Hematopoietic multipotent progenitor cell (in vitro differentiated cells): ENCODE results near the gene MEGF10. TPM values are rescaled to one million over a fixed set of nuclear protein-coding genes. Genes with fewer than 3 reads are reported as not detected.
"Not testable (repeated sequence)": the region's sequence is repeated elsewhere in the genome, so short reads cannot be mapped to it uniquely, and the experiment has no call there.

Source experiments
- DNase-seq, 3 donors: peaks; one replicate each; pipeline ENCODE4 v3.0.0-alpha.2; 2011 to 2015; ENCODE audit warnings: low read depth in 2 of 3, low spot score in 2 of 3
- total RNA-seq: library from RNA; depleted of rRNA; stranded (reverse); fragments of >200 nt; gene quantifications from one replicate; pipeline ENCODE4 v1.2.3, GENCODE V29; 2012

Gene MEGF10
- total RNA-seq, result 0.27 TPM

DNA sequence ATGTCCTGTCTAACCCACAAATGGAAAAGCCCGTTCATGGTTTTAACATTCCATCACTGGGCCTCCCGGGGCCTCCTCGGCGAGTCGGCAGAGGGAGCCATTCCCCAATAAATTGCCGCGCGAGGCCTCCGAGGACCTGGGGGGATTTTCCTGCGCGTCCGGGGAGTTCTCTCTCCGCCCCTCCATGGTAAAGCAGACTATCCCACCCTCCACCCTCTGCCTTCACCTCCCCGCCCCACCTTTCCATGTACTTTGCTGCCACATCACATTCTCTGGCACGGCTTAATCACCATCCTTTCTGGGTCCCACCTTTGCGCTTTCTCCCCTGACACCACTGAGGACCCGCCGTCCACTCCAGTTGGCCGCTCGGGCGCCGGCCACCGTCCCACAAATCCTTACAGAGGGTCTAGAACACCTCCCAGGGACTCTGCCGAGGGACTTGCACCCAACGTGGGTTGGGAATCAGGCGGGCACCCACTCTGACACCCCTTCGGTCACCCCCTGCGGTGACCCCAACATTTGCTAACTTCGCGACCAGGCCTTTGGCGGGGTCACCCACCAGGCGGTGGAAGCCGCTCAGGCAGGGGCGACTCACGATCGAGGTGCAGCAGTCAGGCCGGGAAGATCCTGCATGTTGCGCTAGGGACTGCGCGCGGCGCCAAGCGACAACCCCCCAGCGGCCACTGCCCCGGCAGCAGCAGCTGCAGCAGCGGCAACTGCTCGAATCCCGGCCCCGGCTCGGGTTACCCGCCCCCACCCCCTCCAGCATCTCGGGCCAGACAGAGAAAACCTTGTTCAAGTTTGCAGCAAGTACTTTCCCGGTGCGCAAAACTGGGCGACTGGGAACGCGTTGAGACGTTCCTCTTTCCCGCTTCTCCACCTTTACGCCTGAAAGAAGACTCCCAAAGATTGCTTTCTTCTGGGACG, at the start of gene MEGF10:
TSS of gene MEGF10 (plus strand) at position 778 of the 927 bp plus-strand sequence. CDS start 40,513 bp downstream, outside the sequence.
- peak in 2 of 3 donors; percentile 29 to 56 for DNase-seq

DNA sequence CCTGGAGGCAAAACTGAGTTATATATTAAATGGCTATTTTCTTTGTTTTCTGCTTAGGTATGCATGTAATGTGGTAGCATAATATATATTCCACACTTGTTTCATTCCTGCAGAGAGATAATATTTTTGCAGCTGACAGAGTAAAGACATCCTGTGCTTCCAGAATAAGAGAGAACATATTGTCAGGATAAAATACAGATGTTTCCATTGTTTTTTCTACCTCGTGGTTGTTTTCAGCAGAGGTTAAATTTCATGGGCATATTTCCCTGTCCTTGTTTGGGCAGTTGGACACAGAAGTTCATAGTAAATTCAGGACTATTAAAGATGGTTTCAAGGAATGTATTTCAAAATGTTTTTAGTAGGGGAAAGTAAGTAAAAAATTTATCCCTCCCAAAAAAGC, 47.6 kb upstream of the MEGF10 start:
- no peak for DNase-seq

DNA sequence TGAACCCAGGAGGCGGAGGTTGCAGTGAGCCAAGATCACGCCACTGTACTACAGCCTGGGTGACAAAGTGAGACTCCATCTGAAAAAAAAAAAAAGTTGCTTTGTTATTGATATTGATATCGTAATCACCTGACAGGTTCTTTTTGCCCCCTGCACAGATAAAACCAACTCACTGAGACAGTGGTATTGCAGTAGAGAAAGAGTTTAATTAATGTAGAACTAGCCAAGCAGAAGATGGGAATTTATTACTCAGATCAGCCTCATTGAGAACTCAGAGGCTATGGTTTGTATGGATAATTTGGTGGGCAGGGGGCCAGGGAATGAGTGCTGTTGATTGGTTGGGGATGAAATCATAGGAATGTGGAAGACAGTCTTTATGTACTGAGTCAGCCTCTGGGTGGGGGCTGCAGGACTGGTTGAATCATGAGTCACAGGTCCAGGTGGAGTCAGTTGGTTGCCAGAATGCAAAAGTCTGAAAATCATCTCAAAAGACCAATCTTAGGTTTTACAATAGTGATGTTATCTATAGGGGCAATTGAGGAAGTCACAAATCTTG, 35.8 kb upstream of the MEGF10 start:
- DNase-seq, result no peak

DNA sequence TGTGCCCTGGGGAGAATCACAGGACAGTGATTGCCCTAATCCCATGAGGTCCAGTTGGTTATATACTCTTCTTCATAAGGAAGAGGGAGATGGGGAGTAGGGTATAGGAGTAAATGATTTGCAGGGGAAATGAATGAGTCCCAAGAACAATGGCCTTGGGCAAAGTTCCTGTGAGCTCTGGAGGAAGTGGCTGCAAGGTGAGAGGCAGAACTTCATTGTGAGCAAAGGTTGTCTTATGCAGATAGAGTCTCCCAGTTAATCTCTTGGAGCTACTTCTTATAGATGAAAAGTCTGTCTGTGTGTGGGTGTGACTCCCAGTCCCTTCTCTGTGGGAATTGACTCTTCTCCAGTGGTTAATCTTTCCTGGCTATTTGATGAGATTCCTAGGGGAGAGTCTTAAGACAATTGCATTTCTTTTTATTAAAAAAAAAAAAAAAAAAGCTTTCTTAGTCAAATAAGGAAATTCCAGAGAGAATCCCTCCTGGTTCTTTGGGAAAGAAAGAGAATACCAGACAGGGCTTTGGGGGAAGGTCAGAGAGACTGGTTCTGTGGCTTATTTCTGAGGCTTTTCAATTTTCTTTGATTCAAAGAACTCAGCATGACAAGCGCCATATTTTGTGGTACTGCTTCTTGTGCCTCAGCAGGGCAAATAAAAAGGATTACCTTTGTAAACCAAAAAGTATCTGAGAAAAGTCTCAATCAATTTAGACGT, 33.6 kb upstream of the MEGF10 start:
- DNase-seq, result no peak

DNA sequence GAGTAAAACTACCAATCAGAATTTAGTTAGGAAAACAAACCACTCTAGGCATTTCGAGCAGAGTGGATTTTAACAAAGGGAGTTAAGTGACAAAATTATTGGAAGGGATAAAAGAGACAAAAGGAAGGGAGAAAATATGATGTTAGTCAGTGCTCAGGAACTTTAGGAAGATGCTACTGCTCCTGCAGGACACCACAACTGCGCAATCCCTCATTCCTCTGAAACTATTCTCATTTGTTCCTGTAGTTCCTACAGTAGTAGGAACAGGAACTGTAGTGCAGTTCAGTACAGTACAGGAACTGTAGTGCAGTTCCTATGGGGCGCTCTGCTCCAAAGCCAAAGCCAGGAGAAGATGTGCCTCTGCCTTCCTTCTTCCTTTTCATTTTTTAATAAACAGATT, 29.9 kb upstream of the MEGF10 start:
- no peak for DNase-seq

DNA sequence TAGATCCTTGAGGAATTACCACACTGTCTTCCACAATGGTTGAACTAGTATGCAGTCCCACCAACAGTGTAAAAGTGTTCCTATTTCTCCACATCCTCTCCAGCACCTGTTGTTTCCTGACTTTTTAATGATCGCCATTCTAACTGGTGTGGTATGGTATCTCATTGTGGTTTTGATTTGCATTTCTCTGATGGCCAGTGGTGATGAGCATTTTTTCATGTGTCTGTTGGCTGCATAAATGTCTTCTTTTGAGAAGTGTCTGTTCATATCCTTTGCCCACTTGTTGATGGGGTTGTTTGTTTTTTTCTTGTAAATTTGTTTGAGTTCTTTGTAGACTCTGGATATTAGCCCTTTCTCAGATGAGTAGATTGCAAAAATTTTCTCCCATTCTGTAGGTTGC, 25.1 kb upstream of the MEGF10 start:
- not testable (repeated sequence) for DNase-seq

DNA sequence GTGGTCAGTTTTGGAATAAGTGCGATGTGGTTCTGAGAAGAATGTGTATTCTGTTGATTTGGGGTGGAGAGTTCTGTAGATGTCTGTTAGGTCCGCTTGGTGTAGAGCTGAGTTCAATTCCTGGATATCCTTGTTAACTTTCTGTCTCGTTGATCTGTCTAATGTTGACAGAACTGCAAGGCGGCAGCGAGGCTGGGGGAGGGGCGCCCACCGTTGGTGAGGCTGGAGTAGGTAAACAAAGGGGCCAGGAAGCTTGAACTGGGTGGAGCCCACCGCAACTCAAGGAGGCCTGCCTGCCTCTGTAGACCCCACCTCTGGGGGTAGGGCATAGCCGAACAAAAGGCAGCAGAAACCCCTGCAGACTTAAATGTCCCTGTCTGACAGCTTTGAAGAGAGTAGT, 22.3 kb upstream of the MEGF10 start:
- DNase-seq, result not testable (repeated sequence)

DNA sequence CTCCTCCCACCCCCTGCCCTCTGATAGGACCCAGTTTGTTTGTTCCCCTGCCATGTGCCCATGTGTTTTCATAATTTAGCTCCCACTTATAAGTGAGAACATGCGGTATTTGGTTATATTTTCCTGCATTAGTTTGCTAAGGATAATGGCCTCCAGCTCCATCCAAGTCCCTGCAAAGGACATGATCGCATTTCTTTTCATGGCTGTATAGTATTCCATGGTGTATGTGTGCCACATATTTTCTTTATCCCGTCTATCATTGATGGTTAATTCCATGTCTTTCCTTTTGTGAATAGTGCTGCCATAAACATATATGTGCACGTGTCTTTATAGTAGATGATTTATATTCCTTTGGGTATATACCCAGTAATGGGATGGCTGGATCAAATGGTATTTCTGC, 19.9 kb upstream of the MEGF10 start:
- DNase-seq, result not testable (repeated sequence)

DNA sequence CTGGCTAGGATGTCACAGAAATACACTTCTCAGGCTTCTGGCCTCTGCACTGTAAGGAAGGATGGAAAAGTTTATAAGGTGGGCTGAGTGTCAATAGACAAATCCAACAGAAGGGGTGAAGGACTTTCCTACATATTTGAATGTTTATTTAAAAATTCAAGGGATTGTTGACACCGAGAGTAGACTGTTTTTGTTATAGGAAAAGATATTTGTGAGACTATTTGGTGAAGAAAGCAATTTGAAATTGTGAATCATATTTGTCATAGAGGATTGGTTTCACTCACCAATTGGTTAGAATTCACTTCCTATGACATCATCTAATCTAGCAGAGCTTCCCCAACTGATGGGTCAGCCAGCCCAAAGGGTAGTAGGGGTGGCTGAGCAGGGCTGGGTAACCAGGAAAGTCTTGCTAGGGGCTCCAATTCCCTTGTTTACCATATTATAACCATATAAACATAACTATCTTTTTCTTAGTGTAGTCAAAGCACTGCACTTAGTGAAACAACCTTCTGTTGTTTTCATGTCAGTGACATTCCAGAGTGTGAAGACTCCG, 14.9 kb upstream of the MEGF10 start:
- DNase-seq, result no peak

DNA sequence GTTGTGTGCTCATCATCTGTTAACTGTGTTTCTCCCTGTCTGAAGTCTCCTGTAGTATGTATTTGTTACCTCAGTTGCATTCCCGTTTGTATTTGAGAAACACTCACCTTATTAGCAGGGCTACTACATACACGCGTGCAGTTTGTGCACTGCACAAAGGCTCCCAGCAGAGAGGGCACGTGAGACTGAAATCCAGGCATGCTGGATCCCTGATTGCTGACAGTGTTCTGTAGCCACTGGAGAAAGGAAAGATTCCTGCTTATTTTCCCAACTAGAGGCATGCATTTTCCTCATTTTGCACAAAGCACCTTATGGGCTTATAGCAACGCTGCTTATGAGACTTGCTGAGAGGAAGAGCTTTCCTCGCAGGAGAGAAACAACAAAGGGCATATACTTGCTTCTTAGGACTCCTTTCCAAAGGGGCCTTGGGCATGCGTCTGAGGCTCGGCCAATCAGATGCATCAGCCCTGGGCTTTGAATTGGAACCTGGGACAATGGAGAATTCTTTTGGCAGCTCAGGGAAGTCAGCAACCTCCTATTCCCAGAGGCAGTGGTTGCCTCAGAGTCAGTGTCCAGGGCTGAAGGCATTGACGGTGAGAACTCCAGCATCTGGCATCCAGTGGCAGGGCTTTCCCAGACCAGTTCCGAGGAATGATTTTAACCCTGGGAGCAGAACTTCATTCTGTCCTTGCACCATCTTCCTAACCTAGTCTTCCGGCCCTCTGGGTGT, 9.9 kb upstream of the MEGF10 start:
- no peak for DNase-seq

DNA sequence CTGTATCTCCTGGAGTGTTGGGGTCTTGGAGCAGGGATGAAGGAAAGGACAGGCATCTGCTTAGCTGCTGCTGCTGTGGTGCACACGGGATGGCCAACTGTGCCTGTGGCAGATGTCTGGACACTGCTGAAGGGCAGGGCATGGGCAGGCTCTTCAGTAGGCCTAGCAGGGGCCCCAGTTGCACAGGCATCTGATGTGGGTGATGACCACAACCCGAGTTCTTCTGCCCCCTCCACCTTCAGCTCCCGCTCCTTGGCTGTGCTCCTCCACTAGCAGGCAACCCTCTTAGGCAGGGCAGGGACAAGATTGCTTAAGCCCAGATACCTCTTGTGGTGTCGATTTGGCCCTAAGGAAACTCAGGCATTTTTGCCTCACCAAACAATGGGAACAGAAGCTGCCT, 9.0 kb upstream of the MEGF10 start:
- DNase-seq, result no peak

DNA sequence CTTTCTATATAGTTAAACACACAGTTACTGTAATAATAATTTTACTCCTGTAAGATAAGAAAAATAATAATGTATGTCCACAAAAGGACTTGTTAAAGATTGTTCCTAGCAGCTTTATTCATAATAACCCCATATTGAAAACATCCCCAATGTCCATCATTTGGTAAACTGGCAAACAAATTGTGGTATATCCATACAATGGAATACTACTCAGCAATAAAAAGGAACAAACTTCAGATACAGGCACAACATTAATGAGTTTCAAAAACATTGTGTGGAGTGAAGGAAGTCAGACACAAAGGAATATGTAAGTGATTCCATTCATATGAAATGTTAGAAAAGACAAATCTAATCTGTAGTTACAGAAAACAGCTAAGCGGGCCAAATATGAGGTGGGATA, 1.9 kb upstream of the MEGF10 start:
- no peak for DNase-seq

DNA sequence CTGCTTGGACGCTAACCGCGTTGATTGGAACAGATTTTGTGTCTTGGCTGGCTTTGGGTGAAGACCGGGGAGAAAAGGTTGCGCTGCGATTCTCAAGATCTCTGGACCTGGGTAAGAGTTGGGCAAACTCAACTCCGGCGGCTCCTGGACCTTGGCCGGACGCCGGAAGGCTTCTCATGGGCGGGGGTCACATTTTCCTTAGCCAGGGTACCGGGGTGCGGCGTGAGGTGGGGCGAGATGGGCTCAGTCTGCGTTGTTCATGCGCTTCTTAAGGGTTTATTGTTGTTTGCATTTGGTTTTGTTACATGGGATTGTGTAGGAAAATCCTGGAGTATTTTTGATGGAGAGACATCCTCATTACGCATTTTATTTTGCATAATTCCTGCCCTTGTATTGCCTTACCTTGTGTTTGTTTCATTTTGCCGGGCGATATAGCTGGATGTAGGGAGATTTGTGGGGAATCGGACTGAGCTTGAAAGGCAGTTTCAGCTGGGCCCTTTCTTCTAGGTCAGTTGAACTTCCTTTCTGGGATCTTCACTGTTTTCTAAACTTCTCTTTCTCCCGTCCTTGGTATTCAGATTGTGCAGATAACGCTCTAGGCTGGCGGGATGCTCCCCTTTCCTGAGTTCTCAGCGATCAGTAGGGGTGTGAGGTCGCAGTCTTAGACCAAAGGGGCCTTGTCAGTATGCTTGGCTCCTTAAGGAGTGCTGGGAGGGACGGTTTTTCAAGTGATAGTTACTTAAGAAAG, 524 bp downstream of the MEGF10 start:
- DNase-seq, result no peak

DNA sequence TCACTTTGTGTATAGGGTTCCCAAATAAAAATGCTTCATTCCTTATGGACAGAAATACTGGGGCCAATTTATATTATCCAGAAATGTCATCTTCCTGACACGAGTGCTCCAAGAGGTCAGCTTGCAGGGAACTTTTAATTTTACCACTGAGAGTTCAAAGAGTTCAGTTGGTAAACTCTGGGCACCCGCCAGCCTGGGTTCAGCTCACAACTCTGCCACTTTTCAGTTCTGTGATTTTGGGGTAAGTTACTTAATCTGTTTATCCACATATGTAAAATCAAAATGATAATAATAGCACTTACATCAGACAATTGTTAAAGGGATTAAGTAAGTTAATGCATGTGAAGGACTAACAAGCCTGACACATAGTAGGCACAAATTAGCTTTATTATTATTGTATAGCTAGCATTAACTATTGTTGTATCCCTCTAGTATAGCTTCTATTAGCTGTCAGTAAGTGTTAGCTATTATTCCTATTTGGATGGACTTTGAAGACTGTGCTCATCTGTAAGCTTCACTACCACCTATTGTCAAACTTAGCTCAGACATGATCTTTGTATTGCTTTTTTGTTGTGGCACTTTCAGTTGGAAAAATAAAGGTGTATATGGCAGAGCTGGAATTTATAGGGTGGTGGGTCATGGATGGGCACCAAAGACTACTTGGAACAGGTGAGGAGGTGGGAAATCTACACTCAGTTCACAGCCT, 1.6 kb downstream of the MEGF10 start:
- no peak for DNase-seq

DNA sequence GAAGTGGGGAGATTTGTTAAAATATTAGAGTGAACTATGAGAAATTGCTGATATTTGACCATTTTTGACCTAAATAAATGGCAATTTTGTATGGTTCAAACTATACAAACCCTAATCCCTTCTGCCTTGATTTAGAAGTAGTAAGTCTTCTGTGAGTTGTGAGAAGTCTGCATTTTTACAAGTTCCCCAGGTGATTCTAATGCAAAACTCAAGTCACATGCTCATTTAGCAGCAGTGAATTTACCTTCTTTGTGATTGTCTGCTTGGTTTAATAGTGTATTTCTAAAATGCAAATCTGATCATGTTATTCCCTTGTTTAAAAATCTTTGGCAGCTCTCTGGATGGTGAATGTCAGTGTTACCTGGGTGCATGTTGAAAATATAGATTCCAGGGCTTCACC, 2.8 kb downstream of the MEGF10 start:
- no peak for DNase-seq

DNA sequence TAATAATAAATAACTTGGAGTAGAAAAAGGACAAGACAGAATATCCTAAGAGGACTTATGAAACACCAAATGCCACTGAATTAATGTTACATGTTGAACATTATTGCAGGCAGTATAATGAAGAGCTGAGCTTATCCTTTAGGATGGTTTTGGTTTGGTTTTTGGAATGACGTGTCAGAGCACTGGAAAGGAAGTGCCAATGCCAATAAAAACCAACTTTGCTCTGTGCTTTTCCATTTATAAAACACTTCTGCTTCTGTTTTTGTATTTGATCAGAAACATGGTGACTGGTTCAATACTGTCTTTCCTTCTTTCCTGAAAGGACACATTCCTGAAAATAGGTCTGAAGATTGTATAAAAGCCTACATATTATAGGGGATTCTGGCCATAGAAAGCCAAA, 4.2 kb downstream of the MEGF10 start:
- DNase-seq, result no peak

DNA sequence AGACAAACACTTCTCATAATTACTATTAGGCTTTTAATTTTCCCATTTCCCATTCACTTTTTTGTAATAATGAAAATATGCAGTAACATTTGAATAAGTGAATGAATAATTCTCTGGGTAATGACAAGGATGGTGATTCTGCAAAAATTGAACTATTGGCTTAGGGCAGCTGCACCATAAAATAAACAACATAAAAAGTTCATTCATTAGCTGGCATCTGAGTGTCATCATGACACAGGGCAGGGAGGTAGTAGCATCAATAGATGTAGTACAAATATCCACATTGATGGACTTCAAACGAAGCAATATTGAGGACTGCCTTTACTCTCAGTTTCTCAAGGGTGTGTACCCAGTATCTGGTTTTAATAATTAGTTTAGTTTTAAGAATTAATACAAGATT, 4.9 kb downstream of the MEGF10 start:
- no peak for DNase-seq

DNA sequence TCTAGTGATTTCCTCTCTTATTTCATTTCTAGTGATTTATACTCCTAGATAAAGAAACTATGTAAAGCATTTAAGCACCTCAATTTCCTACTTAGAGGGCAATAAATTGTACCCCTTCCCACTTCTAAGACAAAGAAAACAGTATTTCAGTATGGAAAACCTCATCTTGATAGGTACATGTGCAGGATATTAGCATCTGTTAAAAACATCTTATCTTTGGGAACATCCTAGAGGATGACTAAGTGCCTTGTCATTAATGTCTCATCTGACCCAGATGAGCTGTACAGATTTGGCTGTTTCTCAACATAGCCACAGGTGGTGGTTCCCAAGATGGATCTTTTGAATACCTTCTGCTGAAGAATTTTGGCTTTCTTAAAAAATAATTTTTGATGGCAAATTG, 5.7 kb downstream of the MEGF10 start:
- DNase-seq, result no peak

DNA sequence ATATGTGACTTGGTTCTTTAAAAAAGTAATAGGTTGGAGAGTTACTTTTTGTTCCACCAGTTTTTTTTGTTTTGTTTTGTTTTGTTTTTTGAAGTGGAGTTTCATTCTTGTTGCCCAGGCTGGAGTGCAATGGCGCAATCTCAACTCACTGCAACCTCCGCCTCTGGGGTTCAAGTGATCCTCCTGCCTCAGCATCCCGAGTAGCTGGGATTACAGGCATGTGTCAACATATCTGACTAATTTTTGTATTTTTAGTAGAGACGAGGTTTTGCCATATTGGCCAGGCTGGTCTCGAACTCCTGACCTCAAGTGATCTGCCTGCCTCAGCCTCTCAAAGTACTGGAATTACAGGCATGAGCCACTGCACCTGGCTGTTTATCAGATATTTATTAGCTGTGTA, 6.3 kb downstream of the MEGF10 start:
- not testable (repeated sequence) for DNase-seq
